UCSD-AML1 (cell line): Measurements from ENCODE around the gene SENP7.
"Not testable (repeated sequence)": the region's sequence is repeated elsewhere in the genome, so short reads cannot be mapped to it uniquely, and the experiment has no call there.

Experiments used
- DNase-seq: peaks from one replicate; lab custom pipeline; 2025; ENCODE audit not compliant: unreplicated experiment; lab: John Stamatoyannopoulos, UW

Gene SENP7

GRCh38 chr3:101521211-101521701 lies 8.2 kb upstream of the SENP7 start:
- no peak for DNase-seq

GRCh38 chr3:101519685-101520365 lies 6.8 kb upstream of the SENP7 start:
- no peak for DNase-seq

GRCh38 chr3:101518421-101518871 lies 5.4 kb upstream of the SENP7 start:
- no peak for DNase-seq

- DNase-seq: no peak
These were observed 491 bp upstream of the SENP7 start for GRCh38 chr3:101513419-101513986.

- DNase-seq: no peak
These were observed 691 bp downstream of the SENP7 start for GRCh38 chr3:101512396-101512645.

GRCh38 chr3:101509811-101510210 lies 3.2 kb downstream of the SENP7 start:
- DNase-seq: no peak

- no peak for DNase-seq
These were observed 3.7 kb downstream of the SENP7 start for GRCh38 chr3:101509281-101509680.

- no peak for DNase-seq
These were observed 11.2 kb downstream of the SENP7 start for GRCh38 chr3:101501783-101502182.

- DNase-seq: no peak
These were observed 12.8 kb downstream of the SENP7 start for GRCh38 chr3:101500208-101500607.

- no peak for DNase-seq
These were observed 15.2 kb downstream of the SENP7 start for GRCh38 chr3:101497803-101498202.

GRCh38 chr3:101495552-101495951 lies 17.5 kb downstream of the SENP7 start:
- no peak for DNase-seq

GRCh38 chr3:101484805-101485620 lies 28.0 kb downstream of the SENP7 start:
- DNase-seq: no peak

- no peak for DNase-seq
These were observed 34.0 kb downstream of the SENP7 start for GRCh38 chr3:101478980-101479379.

- not testable (repeated sequence) for DNase-seq
These were observed 38.0 kb downstream of the SENP7 start for GRCh38 chr3:101474841-101475552.

GRCh38 chr3:101468676-101469075 lies 44.3 kb downstream of the SENP7 start:
- not testable (repeated sequence) for DNase-seq

- DNase-seq: not testable (repeated sequence)
These were observed 45.7 kb downstream of the SENP7 start for GRCh38 chr3:101467310-101467663.

- no peak for DNase-seq
These were observed 46.3 kb downstream of the SENP7 start for GRCh38 chr3:101466465-101467309.

- DNase-seq: no peak
These were observed 48.8 kb downstream of the SENP7 start for GRCh38 chr3:101464235-101464634.

- DNase-seq: no peak
These were observed 51.6 kb downstream of the SENP7 start for GRCh38 chr3:101461451-101461850.

- DNase-seq: no peak
These were observed 54.6 kb downstream of the SENP7 start for GRCh38 chr3:101458387-101458786.

GRCh38 chr3:101454629-101455028 lies 58.4 kb downstream of the SENP7 start:
- no peak for DNase-seq
